Trophoblast cell (in vitro differentiated cells and primary cell): ENCODE measurements around the gene SLC16A12.

Source experiments
- DNase-seq, 2 donors: peaks; one replicate each; pipeline ENCODE4 v3.0.0-alpha.2; 2016
- H2AFZ ChIP-seq: 2 replicates; pipeline ENCODE4 v1.6.1; 2013; ENCODE audit warnings: low read length, moderate library complexity, mild to moderate bottlenecking; ENCODE audit not compliant: insufficient read depth, poor library complexity
- H2AK5ac ChIP-seq: 2 replicates; pipeline ENCODE4 v1.6.1; 2013; ENCODE audit warnings: mild to moderate bottlenecking, low read length
- H2BK120ac ChIP-seq: 2 replicates; pipeline ENCODE4 v1.6.1; 2013; ENCODE audit warnings: low read length, mild to moderate bottlenecking, moderate library complexity; ENCODE audit not compliant: insufficient read depth, poor library complexity
- H2BK12ac ChIP-seq: 2 replicates; pipeline ENCODE4 v1.6.1; 2013; ENCODE audit warnings: mild to moderate bottlenecking, low read length, moderate library complexity
- H2BK5ac ChIP-seq: 2 replicates; pipeline ENCODE4 v1.6.1; 2013; ENCODE audit warnings: low read length, low read depth, moderate library complexity, mild to moderate bottlenecking; ENCODE audit not compliant: poor library complexity
- H3K14ac ChIP-seq: 2 replicates; pipeline ENCODE4 v1.6.1; 2013; ENCODE audit warnings: mild to moderate bottlenecking, low read length
- H3K18ac ChIP-seq: 2 replicates; pipeline ENCODE4 v1.6.1; 2013; ENCODE audit warnings: mild to moderate bottlenecking, low read length
- H3K23ac ChIP-seq: 2 replicates; pipeline ENCODE4 v1.6.1; 2013; ENCODE audit warnings: low read length
- H3K27ac ChIP-seq: 2 replicates; pipeline ENCODE4 v1.5.1; 2013; ENCODE audit warnings: low read depth, mild to moderate bottlenecking, inconsistent platforms, low read length, moderate library complexity
- H3K27me3 ChIP-seq: 2 replicates; pipeline ENCODE4 v1.6.1; 2013; ENCODE audit warnings: inconsistent platforms, mild to moderate bottlenecking, low read length, moderate library complexity; ENCODE audit not compliant: insufficient read depth
- H3K36me3 ChIP-seq, 2 experiments: 1 replicate in 1 of 2; 2 replicates in 1 of 2; pipeline ENCODE4 v1.6.1; 2013; ENCODE audit warnings: low read length in 2 of 2, mild to moderate bottlenecking in 2 of 2, moderate library complexity in 1 of 2; ENCODE audit not compliant: insufficient read depth in 2 of 2, control insufficient read depth in 1 of 2
- H3K4ac ChIP-seq: 2 replicates; pipeline ENCODE4 v1.6.1; 2013; ENCODE audit warnings: low read depth, mild to moderate bottlenecking, low read length, moderate library complexity
- H3K4me1 ChIP-seq, 2 experiments: 1 replicate in 1 of 2; 2 replicates in 1 of 2; pipeline ENCODE4 v1.6.1; 2013; ENCODE audit warnings: low read length in 2 of 2, mild to moderate bottlenecking in 2 of 2, moderate library complexity in 1 of 2; ENCODE audit not compliant: insufficient read depth in 2 of 2, control insufficient read depth in 1 of 2
- H3K4me2 ChIP-seq: 2 replicates; pipeline ENCODE4 v1.6.1; 2013; ENCODE audit warnings: inconsistent platforms, mild to moderate bottlenecking, low read length, moderate library complexity
- H3K4me3 ChIP-seq: 2 replicates; pipeline ENCODE4 v1.5.1; 2013; ENCODE audit warnings: mild to moderate bottlenecking, low read depth, low read length, inconsistent platforms
- H3K79me1 ChIP-seq: one replicate; pipeline ENCODE4 v1.6.1; 2013; ENCODE audit warnings: low read length
- H3K79me2 ChIP-seq: 2 replicates; pipeline ENCODE4 v1.6.1; 2013; ENCODE audit warnings: low read length, mild to moderate bottlenecking; ENCODE audit not compliant: control insufficient read depth, insufficient read depth, poor library complexity
- H3K9ac ChIP-seq: 2 replicates; pipeline ENCODE4 v1.6.1; 2013; ENCODE audit warnings: mild to moderate bottlenecking, low read length
- H3K9me3 ChIP-seq: 2 replicates; pipeline ENCODE4 v1.6.1; 2013; ENCODE audit warnings: low read depth, mild to moderate bottlenecking, control low read depth, inconsistent platforms, low read length; ENCODE audit not compliant: insufficient read depth
- H4K12ac ChIP-seq: 2 replicates; pipeline ENCODE4 v1.6.1; 2013; ENCODE audit warnings: low read depth, mild to moderate bottlenecking, low read length, moderate library complexity
- H4K8ac ChIP-seq: 2 replicates; pipeline ENCODE4 v1.6.1; 2013; ENCODE audit warnings: low read depth, mild to moderate bottlenecking, low read length, moderate library complexity
- H4K91ac ChIP-seq: one replicate; pipeline ENCODE4 v1.6.1; 2013; ENCODE audit warnings: low read depth, mild to moderate bottlenecking, low read length, moderate library complexity
- WGBS: extraction: QIAGEN DNeasy Blood & Tissue Kit; methylation state at CpG from one replicate; pipeline ENCODE4 v1.1.7; 2013; ENCODE audit warnings: missing lambda C conversion rate; ENCODE audit not compliant: insufficient read length, insufficient coverage; ENCODE audit errors: extremely low coverage; 5-methylcytosine and 5-hydroxymethylcytosine counted together

SLC16A12 gene

GRCh38 chr10:89516149-89516832 lies 19.1 kb downstream of the SLC16A12 start:
- Histone ChIP-seq H3K36me3 (no peaks in the 10 kb centered on the region), H4K12ac (no peak overlapping the region), H3K4me3 (no peak overlapping the region), H3K9ac (no peak overlapping the region), H3K27ac (no peak overlapping the region), H2BK5ac (no peak overlapping the region), H2AFZ (no peak overlapping the region), H3K9me3 (no peaks in the 10 kb centered on the region), H4K91ac (no peak overlapping the region), H3K79me2 (no peaks in the 10 kb centered on the region), H3K79me1 (no peaks in the 10 kb centered on the region), H3K4ac (no peak overlapping the region), H4K8ac (no peak overlapping the region), H3K4me1 (no peaks in the 10 kb centered on the region), H3K23ac (no peak overlapping the region), H2BK12ac (no peak overlapping the region), H3K27me3 (no peaks in the 10 kb centered on the region), H3K18ac (no peak overlapping the region), H2AK5ac (no peak overlapping the region), H3K14ac (no peak overlapping the region), H3K4me2 (no peak overlapping the region), H2BK120ac (no peak overlapping the region)
- WGBS = no CpG with 5 or more reads among the region's 7 CpGs
- peak; percentile 22 to 61 for DNase-seq

GRCh38 chr10:89515031-89515841 lies 20.2 kb downstream of the SLC16A12 start:
- WGBS = no CpG with 5 or more reads among the region's 8 CpGs
- H4K91ac ChIP-seq = no peak overlapping the region
- no peak overlapping the region for H4K8ac ChIP-seq
- no peak overlapping the region for H2AK5ac ChIP-seq
- no peak overlapping the region for H3K4ac ChIP-seq
- H3K9ac ChIP-seq = no peak overlapping the region
- no peak overlapping the region for H3K14ac ChIP-seq
- no peak overlapping the region for H3K4me3 ChIP-seq
- no peaks in the 10 kb centered on the region for H3K9me3 ChIP-seq
- H3K27ac ChIP-seq = no peak overlapping the region
- H4K12ac ChIP-seq = no peak overlapping the region
- H3K4me1 ChIP-seq = no peaks in the 10 kb centered on the region
- H3K18ac ChIP-seq = no peak overlapping the region
- H3K23ac ChIP-seq = no peak overlapping the region
- H3K27me3 ChIP-seq = no peaks in the 10 kb centered on the region
- H3K4me2 ChIP-seq = no peak overlapping the region
- no peaks in the 10 kb centered on the region for H3K79me2 ChIP-seq
- no peaks in the 10 kb centered on the region for H3K36me3 ChIP-seq
- no peak overlapping the region for H2AFZ ChIP-seq
- no peaks in the 10 kb centered on the region for H3K79me1 ChIP-seq
- no peak overlapping the region for H2BK12ac ChIP-seq
- no peak overlapping the region for H2BK5ac ChIP-seq
- DNase-seq = no peak
- no peak overlapping the region for H2BK120ac ChIP-seq

GRCh38 chr10:89513206-89513605 lies 22.2 kb downstream of the SLC16A12 start:
- no peak overlapping the region for H2AK5ac ChIP-seq
- H3K9ac ChIP-seq = no peak overlapping the region
- no peak overlapping the region for H3K4me3 ChIP-seq
- no peak overlapping the region for H2AFZ ChIP-seq
- no peak overlapping the region for H4K8ac ChIP-seq
- no peak overlapping the region for H3K18ac ChIP-seq
- H3K9me3 ChIP-seq = no peaks in the 10 kb centered on the region
- H3K4me2 ChIP-seq = no peak overlapping the region
- H3K4ac ChIP-seq = no peak overlapping the region
- peak in 1 of 2 donors; percentile 56 for DNase-seq
- H3K4me1 ChIP-seq = no peaks in the 10 kb centered on the region
- no peak overlapping the region for H3K23ac ChIP-seq
- H3K27me3 ChIP-seq = no peaks in the 10 kb centered on the region
- H2BK120ac ChIP-seq = no peak overlapping the region
- H3K36me3 ChIP-seq = no peaks in the 10 kb centered on the region
- no peak overlapping the region for H3K14ac ChIP-seq
- H3K79me1 ChIP-seq = no peaks in the 10 kb centered on the region
- no CpG with 5 or more reads among the region's 1 CpG for WGBS
- no peak overlapping the region for H4K12ac ChIP-seq
- no peak overlapping the region for H2BK12ac ChIP-seq
- no peaks in the 10 kb centered on the region for H3K79me2 ChIP-seq
- no peak overlapping the region for H3K27ac ChIP-seq
- no peak overlapping the region for H4K91ac ChIP-seq
- H2BK5ac ChIP-seq = no peak overlapping the region

GRCh38 chr10:89505640-89506275 lies 29.6 kb downstream of the SLC16A12 start:
- H3K79me1 ChIP-seq = no peaks in the 10 kb centered on the region
- no peak overlapping the region for H3K23ac ChIP-seq
- no peak overlapping the region for H2AK5ac ChIP-seq
- H2BK5ac ChIP-seq = no peak overlapping the region
- H4K12ac ChIP-seq = no peak overlapping the region
- no peak overlapping the region for H2BK120ac ChIP-seq
- no peak for DNase-seq
- H3K4me1 ChIP-seq = no peaks in the 10 kb centered on the region
- no peak overlapping the region for H3K4ac ChIP-seq
- H3K14ac ChIP-seq = no peak overlapping the region
- H2BK12ac ChIP-seq = no peak overlapping the region
- H4K8ac ChIP-seq = no peak overlapping the region
- H3K27me3 ChIP-seq = no peaks in the 10 kb centered on the region
- H3K27ac ChIP-seq = no peak overlapping the region
- no peak overlapping the region for H3K9ac ChIP-seq
- no peak overlapping the region for H2AFZ ChIP-seq
- no peak overlapping the region for H4K91ac ChIP-seq
- H3K4me3 ChIP-seq = no peak overlapping the region
- no peaks in the 10 kb centered on the region for H3K36me3 ChIP-seq
- no peaks in the 10 kb centered on the region for H3K79me2 ChIP-seq
- no peaks in the 10 kb centered on the region for H3K9me3 ChIP-seq
- WGBS = no CpG with 5 or more reads among the region's 13 CpGs
- H3K18ac ChIP-seq = no peak overlapping the region
- no peak overlapping the region for H3K4me2 ChIP-seq
